ENCODE data around the gene HTR3E. TPM values are rescaled to one million over a fixed set of nuclear protein-coding genes. Genes with fewer than 3 reads are reported as not detected.

The HTR3E gene
- polyA plus RNA-seq, 2 of the 4 experiments (the other 2 are of a cell fraction): not detected

DNA sequence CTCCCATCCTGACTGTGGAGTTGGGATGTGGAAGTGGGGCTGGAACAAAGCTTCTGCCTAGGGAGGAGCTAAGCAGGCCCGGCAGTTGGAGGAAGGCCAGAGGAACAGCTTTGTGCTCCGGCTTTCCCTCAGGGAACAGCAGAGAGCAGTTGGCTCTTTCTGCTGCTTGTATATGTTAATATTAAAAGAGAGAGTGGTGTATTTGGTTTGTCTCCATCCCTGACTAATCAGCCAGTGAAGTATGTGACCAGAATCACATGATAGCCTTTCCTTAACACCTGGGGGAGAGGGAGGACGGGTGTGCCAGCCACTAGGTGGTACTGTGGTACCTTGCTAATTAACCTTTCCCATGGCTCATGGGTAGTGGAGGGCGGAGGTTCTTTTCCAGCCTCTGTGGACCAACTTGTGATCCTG is 48.3 kb downstream of the HTR3E start:
- peak; percentile 53 to 62 for DNase-seq (ENCODE audit: low read depth in 1 of 2, low spot score in 1 of 2)
- ATAC-seq: peak; percentile 83 to 89; a peak in 5 of 6 replicates
- no peak for TF ChIP-seq HOXA7 (CRISPR knock-in tag; IDR thresholded peaks at IDR 0.05)
- TF ChIP-seq FOXS1 (CRISPR knock-in tag; IDR thresholded peaks at IDR 0.05): no peak
- no peak for TF ChIP-seq SREBF2 (IDR thresholded peaks at IDR 0.05)
- TF ChIP-seq KDM1A (IDR thresholded peaks at IDR 0.05; ENCODE audit: low read depth): no peak
- TF ChIP-seq JUNB (IDR thresholded peaks at IDR 0.05): no peak
- TF ChIP-seq JUN (IDR thresholded peaks at IDR 0.05): no peak
- TF ChIP-seq HDAC2 (IDR thresholded peaks at IDR 0.05): no peak
- TF ChIP-seq FOSL2 (IDR thresholded peaks at IDR 0.05): no peak
- no peak for TF ChIP-seq FOSL2 (CRISPR knock-in tag; IDR thresholded peaks at IDR 0.05)
- TF ChIP-seq ZC3H11A (IDR thresholded peaks at IDR 0.05): no peak
- TF ChIP-seq, protein P1, sequence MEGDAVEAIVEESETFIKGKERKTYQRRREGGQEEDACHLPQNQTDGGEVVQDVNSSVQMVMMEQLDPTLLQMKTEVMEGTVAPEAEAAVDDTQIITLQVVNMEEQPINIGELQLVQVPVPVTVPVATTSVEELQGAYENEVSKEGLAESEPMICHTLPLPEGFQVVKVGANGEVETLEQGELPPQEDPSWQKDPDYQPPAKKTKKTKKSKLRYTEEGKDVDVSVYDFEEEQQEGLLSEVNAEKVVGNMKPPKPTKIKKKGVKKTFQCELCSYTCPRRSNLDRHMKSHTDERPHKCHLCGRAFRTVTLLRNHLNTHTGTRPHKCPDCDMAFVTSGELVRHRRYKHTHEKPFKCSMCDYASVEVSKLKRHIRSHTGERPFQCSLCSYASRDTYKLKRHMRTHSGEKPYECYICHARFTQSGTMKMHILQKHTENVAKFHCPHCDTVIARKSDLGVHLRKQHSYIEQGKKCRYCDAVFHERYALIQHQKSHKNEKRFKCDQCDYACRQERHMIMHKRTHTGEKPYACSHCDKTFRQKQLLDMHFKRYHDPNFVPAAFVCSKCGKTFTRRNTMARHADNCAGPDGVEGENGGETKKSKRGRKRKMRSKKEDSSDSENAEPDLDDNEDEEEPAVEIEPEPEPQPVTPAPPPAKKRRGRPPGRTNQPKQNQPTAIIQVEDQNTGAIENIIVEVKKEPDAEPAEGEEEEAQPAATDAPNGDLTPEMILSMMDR (IDR thresholded peaks at IDR 0.05): peak; percentile 41
- no peak for TF ChIP-seq FOSB (CRISPR knock-in tag; IDR thresholded peaks at IDR 0.05)
- TF ChIP-seq, protein P2, sequence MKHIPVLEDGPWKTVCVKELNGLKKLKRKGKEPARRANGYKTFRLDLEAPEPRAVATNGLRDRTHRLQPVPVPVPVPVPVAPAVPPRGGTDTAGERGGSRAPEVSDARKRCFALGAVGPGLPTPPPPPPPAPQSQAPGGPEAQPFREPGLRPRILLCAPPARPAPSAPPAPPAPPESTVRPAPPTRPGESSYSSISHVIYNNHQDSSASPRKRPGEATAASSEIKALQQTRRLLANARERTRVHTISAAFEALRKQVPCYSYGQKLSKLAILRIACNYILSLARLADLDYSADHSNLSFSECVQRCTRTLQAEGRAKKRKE (CRISPR knock-in tag; IDR thresholded peaks at IDR 0.05; ENCODE audit: low read depth): no peak
- TF ChIP-seq HOXB5 (CRISPR knock-in tag; IDR thresholded peaks at IDR 0.05): no peak
- no peak for TF ChIP-seq CEBPB (IDR thresholded peaks at IDR 0.05)
- TF ChIP-seq SMC3 (IDR thresholded peaks at IDR 0.05): 0 out of 3 replicates have a peak, but pooled peaks have one; percentile 23
- TF ChIP-seq CBX8 (IDR thresholded peaks at IDR 0.05): no peak
- TF ChIP-seq, protein P3, sequence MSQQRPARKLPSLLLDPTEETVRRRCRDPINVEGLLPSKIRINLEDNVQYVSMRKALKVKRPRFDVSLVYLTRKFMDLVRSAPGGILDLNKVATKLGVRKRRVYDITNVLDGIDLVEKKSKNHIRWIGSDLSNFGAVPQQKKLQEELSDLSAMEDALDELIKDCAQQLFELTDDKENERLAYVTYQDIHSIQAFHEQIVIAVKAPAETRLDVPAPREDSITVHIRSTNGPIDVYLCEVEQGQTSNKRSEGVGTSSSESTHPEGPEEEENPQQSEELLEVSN (IDR thresholded peaks at IDR 0.05; ENCODE audit: borderline replicate concordance, low read depth): no peak
- no peak for TF ChIP-seq ZFP36 (IDR thresholded peaks at IDR 0.05; ENCODE audit: borderline replicate concordance, partially characterized antibody)
- peak; percentile 50 to 60 for TF ChIP-seq RAD21 (conservative IDR thresholded peaks at IDR 0.05 in 1 of 2, IDR thresholded peaks at IDR 0.05 in 1 of 2)
- TF ChIP-seq GATA3 (IDR thresholded peaks at IDR 0.05; ENCODE audit: borderline replicate concordance): no peak
- no peak for TF ChIP-seq TFCP2L1 (CRISPR knock-in tag; IDR thresholded peaks at IDR 0.05)
- no peak for TF ChIP-seq POLR2A (IDR thresholded peaks at IDR 0.05; ENCODE audit: low read length)
- TF ChIP-seq ZNF302 (CRISPR knock-in tag; IDR thresholded peaks at IDR 0.05): no peak
- Histone ChIP-seq H3K4me2 (no peak overlapping the region), H3K9me3 (no peaks in the 10 kb centered on the region), H3K4me1 (no peaks in the 10 kb centered on the region), H3K27ac (no peak overlapping the region), H3K4me3 (no peak overlapping the region)
- CTCF ChIA-PET: interaction anchor here (0.7 to 2.5 kb wide), 19 partner anchors 9 to 250 kb away, joined by 3 to 20 read pairs (median 4); partner anchors contain the start of genes ABCC5, DVL3 and EIF2B5
- WGBS (ENCODE audit: missing lambda C conversion rate): 46% methylated on average over 4 of the region's 4 CpGs
- FAIRE-seq: no peak
- POLR2A ChIA-PET: interaction anchor here (2.0 kb wide), 1 partner anchor 10 kb away, joined by 9 read pairs; the partner anchor contains the start of gene EIF2B5

DNA sequence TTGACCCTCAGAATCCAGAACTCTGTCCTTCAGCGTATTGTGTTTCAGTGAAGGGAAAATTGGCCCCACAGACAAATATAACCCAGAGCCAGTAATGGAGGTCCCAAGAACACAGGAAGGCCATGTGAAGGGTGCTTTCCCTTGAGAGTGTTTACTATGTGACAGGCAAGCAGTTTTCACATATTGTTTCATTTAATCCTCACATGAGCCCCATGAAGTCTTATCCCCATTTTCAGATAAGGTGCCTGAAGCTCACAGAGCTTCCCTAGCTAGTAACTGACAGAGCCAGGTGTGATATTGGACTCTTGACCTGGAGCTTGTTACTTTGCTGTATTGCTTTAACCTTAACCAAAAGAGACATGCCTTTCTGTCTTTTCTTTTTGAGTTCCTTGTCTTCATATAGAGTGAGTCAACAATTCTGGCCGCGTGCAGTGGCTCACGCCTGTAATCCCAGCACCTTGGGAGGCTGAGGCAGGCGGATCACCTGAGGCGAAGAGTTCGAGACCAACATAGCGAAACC is 48.9 kb downstream of the HTR3E start:
- Histone ChIP-seq H3K4me1 (no peaks in the 10 kb centered on the region), H3K4me2 (no peak overlapping the region), H3K4me3 (no peak overlapping the region), H3K27ac (no peak overlapping the region), H3K9me3 (no peaks in the 10 kb centered on the region)
- FAIRE-seq (no peak), ATAC-seq (no peak), DNase-seq (ENCODE audit: low read depth in 1 of 2, low spot score in 1 of 2) (no peak)
- POLR2A ChIA-PET: interaction anchor here (2.0 kb wide), 1 partner anchor 11 kb away, joined by 9 read pairs; the partner anchor contains the start of gene EIF2B5
- CTCF ChIA-PET: interaction anchor here (0.6 to 2.5 kb wide), 11 partner anchors 10 to 251 kb away, joined by 3 to 20 read pairs (median 6); partner anchors contain the start of genes ABCC5, EEF1AKMT4 and EIF2B5
- 84% methylated on average over 8 of the region's 8 CpGs for WGBS (ENCODE audit: missing lambda C conversion rate)
- TF ChIP-seq NPAS2 (CRISPR knock-in tag; IDR thresholded peaks at IDR 0.05; ENCODE audit: borderline replicate concordance): no peak
- TF ChIP-seq, protein P4, sequence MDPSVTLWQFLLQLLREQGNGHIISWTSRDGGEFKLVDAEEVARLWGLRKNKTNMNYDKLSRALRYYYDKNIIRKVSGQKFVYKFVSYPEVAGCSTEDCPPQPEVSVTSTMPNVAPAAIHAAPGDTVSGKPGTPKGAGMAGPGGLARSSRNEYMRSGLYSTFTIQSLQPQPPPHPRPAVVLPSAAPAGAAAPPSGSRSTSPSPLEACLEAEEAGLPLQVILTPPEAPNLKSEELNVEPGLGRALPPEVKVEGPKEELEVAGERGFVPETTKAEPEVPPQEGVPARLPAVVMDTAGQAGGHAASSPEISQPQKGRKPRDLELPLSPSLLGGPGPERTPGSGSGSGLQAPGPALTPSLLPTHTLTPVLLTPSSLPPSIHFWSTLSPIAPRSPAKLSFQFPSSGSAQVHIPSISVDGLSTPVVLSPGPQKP (IDR thresholded peaks at IDR 0.05; ENCODE audit: low read depth, low read length): no peak
- TF ChIP-seq FOSL2 (IDR thresholded peaks at IDR 0.05): no peak
- TF ChIP-seq FOSL2 (CRISPR knock-in tag; IDR thresholded peaks at IDR 0.05): no peak
- TF ChIP-seq HOXB13 (CRISPR knock-in tag; IDR thresholded peaks at IDR 0.05; ENCODE audit: low read depth): no peak
- TF ChIP-seq, protein P5, sequence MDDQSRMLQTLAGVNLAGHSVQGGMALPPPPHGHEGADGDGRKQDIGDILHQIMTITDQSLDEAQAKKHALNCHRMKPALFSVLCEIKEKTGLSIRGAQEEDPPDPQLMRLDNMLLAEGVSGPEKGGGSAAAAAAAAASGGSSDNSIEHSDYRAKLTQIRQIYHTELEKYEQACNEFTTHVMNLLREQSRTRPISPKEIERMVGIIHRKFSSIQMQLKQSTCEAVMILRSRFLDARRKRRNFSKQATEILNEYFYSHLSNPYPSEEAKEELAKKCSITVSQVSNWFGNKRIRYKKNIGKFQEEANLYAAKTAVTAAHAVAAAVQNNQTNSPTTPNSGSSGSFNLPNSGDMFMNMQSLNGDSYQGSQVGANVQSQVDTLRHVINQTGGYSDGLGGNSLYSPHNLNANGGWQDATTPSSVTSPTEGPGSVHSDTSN (IDR thresholded peaks at IDR 0.05): no peak
- TF ChIP-seq POLR2AphosphoS2 (conservative IDR thresholded peaks at IDR 0.05; ENCODE audit: low read length): no peak
- no peak for TF ChIP-seq TP53 (CRISPR knock-in tag; IDR thresholded peaks at IDR 0.05)
- TF ChIP-seq TFCP2L1 (CRISPR knock-in tag; IDR thresholded peaks at IDR 0.05): no peak
- no peak for TF ChIP-seq MAFK (IDR thresholded peaks at IDR 0.05; ENCODE audit: partially characterized antibody)
- TF ChIP-seq RAD21 (conservative IDR thresholded peaks at IDR 0.05 in 1 of 2, IDR thresholded peaks at IDR 0.05 in 1 of 2): no peak
